ENCODE results near the gene PWP1.

GRCh38 chr12:107684990-107685359, 624 bp upstream of the PWP1 start:
- no peak for TF ChIP-seq POLR2A (IDR thresholded peaks at IDR 0.05; ENCODE audit: low read depth, low read length)
- no peak; the same call in 1 of the 2 replicates for TF ChIP-seq ATF3 (IDR thresholded peaks at IDR 0.05; ENCODE audit: borderline replicate concordance, extremely low read depth, low read depth, low read length)
- no peak for TF ChIP-seq CTCF (IDR thresholded peaks at IDR 0.05 in 2 of 3, conservative IDR thresholded peaks at IDR 0.05 in 1 of 3; ENCODE audit: control insufficient read depth in 2 of 3, extremely low read depth in 1 of 3, insufficient read depth in 1 of 3, low read depth in 3 of 3, low read length in 3 of 3)
- no peak for TF ChIP-seq TARDBP (IDR thresholded peaks at IDR 0.05; ENCODE audit: borderline replicate concordance)
- no peak for TF ChIP-seq EGR1 (IDR thresholded peaks at IDR 0.05; ENCODE audit: borderline replicate concordance in 1 of 2, low read depth in 2 of 2, low read length in 2 of 2)
- no peak for TF ChIP-seq EP300 (IDR thresholded peaks at IDR 0.05; ENCODE audit: borderline replicate concordance in 1 of 2, control insufficient read depth in 1 of 2, low read depth in 2 of 2, low read length in 2 of 2)
- TF ChIP-seq JUND (IDR thresholded peaks at IDR 0.05; ENCODE audit: low read depth, low read length), result no peak
- TF ChIP-seq CBFB (IDR thresholded peaks at IDR 0.05; ENCODE audit: low read depth), result no peak
- TF ChIP-seq REST (IDR thresholded peaks at IDR 0.05; ENCODE audit: low read depth, low read length), result no peak
- TF ChIP-seq RUNX3 (IDR thresholded peaks at IDR 0.05; ENCODE audit: low read length), result no peak
- TF ChIP-seq FOXM1 (IDR thresholded peaks at IDR 0.05; ENCODE audit: low read depth, low read length), result no peak
- no peak for TF ChIP-seq SIX5 (IDR thresholded peaks at IDR 0.05; ENCODE audit: low read depth, low read length, severe bottlenecking)

Measured in GM12878 (cell line).